K562 (cell line): Measurements from ENCODE around the gene ANXA9. TPM values are rescaled to one million over a fixed set of nuclear protein-coding genes. Genes with fewer than 3 reads are reported as not detected.

Experiments used
- ATAC-seq: fragments of 200-7000 bp; cut with Tn5 transposase; 3 replicates; pipeline ENCODE4 v1.9.1; 2020; ENCODE audit warnings: moderate library complexity
- BruUV-seq: library from RNA; stranded (reverse); fragments of 400-500 nt; replicated peaks from 2 replicates; lab custom pipeline; 2021; lab: Mats Ljungman, UMichigan
- CTCF ChIA-PET: fragments of 300-600 bp; formaldehyde crosslinking; extraction: SDS; loops from one replicate; lab custom pipeline; 2021; ENCODE audit warnings: low intra/inter-chr PET ratio; lab: Yijun Ruan, JAX
- POLR2A ChIA-PET: fragments of 300-600, 350-650 bp; sonication (Branson Sonifier 250); formaldehyde crosslinking; extraction: SDS; loops from one replicate; lab custom pipeline; 2021; ENCODE audit warnings: antibody characterized with exemption, inconsistent platforms; lab: Yijun Ruan, JAX
- DNase-seq, 4 experiments: peaks; one replicate each; pipeline versions ENCODE4 v3.0.0 to v3.0.0-alpha.2; 2011 to 2018; ENCODE audit warnings: low spot score in 3 of 4, mixed read lengths in 3 of 4; ENCODE audit errors: extremely low read depth in 1 of 4
- FAIRE-seq: peaks from 2 replicates; lab custom pipeline; 2011; peaks lifted over from hg19 to GRCh38; lab: Jason Lieb, UNC
- H2AFZ ChIP-seq: 2 replicates; pipeline ENCODE4 v1.6.0; 2011; ENCODE audit warnings: low read depth, low read length, control low read depth, inconsistent platforms
- H3K27ac ChIP-seq: fragments of 200-600 bp; 3 replicates; pipeline ENCODE4 v1.8.0; 2011; ENCODE audit warnings: low read depth, mild to moderate bottlenecking, control low read depth, inconsistent platforms, low read length, moderate library complexity, mixed read lengths; ENCODE audit errors: extremely low read depth
- H3K27me3 ChIP-seq, 2 experiments: fragments of 300-600 bp in 1 of 2; 2 replicates in 1 of 2; 3 replicates in 1 of 2; pipeline versions ENCODE4 v1.6.0 to v1.8.0; 2011; ENCODE audit warnings: inconsistent platforms in 2 of 2, low read length in 2 of 2, mild to moderate bottlenecking in 1 of 2, mixed read lengths in 1 of 2, moderate library complexity in 1 of 2; ENCODE audit not compliant: control insufficient read depth in 2 of 2, insufficient read depth in 2 of 2
- H3K36me3 ChIP-seq: fragments of 300-600 bp; 3 replicates; pipeline ENCODE4 v1.8.0; 2011; ENCODE audit warnings: mild to moderate bottlenecking, low read length, inconsistent platforms; ENCODE audit not compliant: control insufficient read depth, insufficient read depth
- H3K4me1 ChIP-seq, 2 experiments: fragments of 200-600 bp in 1 of 2; replicated peaks in 1 of 2; 2 replicates in 1 of 2; 3 replicates in 1 of 2; pipeline versions ENCODE4 v1.5.1 to v1.8.0; 2011; ENCODE audit warnings: inconsistent platforms in 2 of 2, low read length in 2 of 2, mild to moderate bottlenecking in 1 of 2, mixed read lengths in 1 of 2, moderate library complexity in 1 of 2; ENCODE audit not compliant: control insufficient read depth in 2 of 2, insufficient read depth in 2 of 2
- H3K4me2 ChIP-seq: 2 replicates; pipeline ENCODE4 v1.6.1; 2011; ENCODE audit warnings: low read length, control low read depth, inconsistent platforms, mixed read lengths; ENCODE audit not compliant: insufficient read depth
- H3K4me3 ChIP-seq: fragments of 200-600 bp; sonication (generic), shearing (Covaris generic); 2 replicates; pipeline ENCODE4 v1.5.1; 2016; ENCODE audit warnings: control low read depth, inconsistent platforms
- H3K79me2 ChIP-seq: fragments of 200-600 bp; 3 replicates; pipeline ENCODE4 v1.8.0; 2011; ENCODE audit warnings: low read length, inconsistent platforms; ENCODE audit not compliant: control insufficient read depth, insufficient read depth
- H3K9ac ChIP-seq, 2 experiments: 2 replicates each; pipeline versions ENCODE4 v1.6.0 to v1.6.1; 2011; ENCODE audit warnings: low read depth in 2 of 2, low read length in 2 of 2, control low read depth in 1 of 2, inconsistent platforms in 1 of 2, mild to moderate bottlenecking in 1 of 2, mixed read lengths in 1 of 2; ENCODE audit not compliant: insufficient read depth in 1 of 2
- H3K9me1 ChIP-seq: one replicate; pipeline ENCODE4 v1.6.0; 2011; ENCODE audit warnings: inconsistent platforms, mild to moderate bottlenecking, low read length, moderate library complexity; ENCODE audit not compliant: control insufficient read depth, insufficient read depth
- H3K9me3 ChIP-seq: replicated peaks from 2 replicates; pipeline ENCODE4 v1.5.1; 2011; ENCODE audit warnings: low read depth, low read length, inconsistent platforms; ENCODE audit not compliant: control insufficient read depth, insufficient read depth
- H4K20me1 ChIP-seq: replicated peaks from 2 replicates; pipeline ENCODE4 v1.6.1; 2011; ENCODE audit warnings: low read length, inconsistent platforms, mixed read lengths; ENCODE audit not compliant: control insufficient read depth, insufficient read depth
- ARID1B ChIP-seq: fragments of 450-650 bp; IDR thresholded peaks from 2 replicates; pipeline ENCODE4 v1.6.1; 2016; ENCODE audit warnings: antibody characterized with exemption, mild to moderate bottlenecking, inconsistent platforms
- CBFB ChIP-seq: sonication (generic); formaldehyde crosslinking; IDR thresholded peaks from 2 replicates; pipeline ENCODE4 v1.4.0; 2020; ENCODE audit warnings: mild to moderate bottlenecking, missing genetic modification reagents
- CREM ChIP-seq: IDR thresholded peaks from 2 replicates; pipeline ENCODE4 v1.6.1; 2014; ENCODE audit warnings: antibody characterized with exemption, low read depth
- MAFF ChIP-seq: IDR thresholded peaks from 2 replicates; pipeline ENCODE4 v1.6.1; 2012; ENCODE audit warnings: low read length, improper control_type of control experiment
- NFE2L1 ChIP-seq: fragments of 450-650 bp; IDR thresholded peaks from 2 replicates; pipeline ENCODE4 v1.6.1; 2016; ENCODE audit warnings: missing genetic modification characterization, low read depth, mild to moderate bottlenecking, missing compliant biosample characterization, moderate library complexity, borderline replicate concordance
- PCBP2 ChIP-seq: fragments of 200-400 bp; formaldehyde crosslinking; IDR thresholded peaks from 2 replicates; pipeline ENCODE4 v1.6.1; 2018; ENCODE audit warnings: low read length, low read depth, mild to moderate bottlenecking, moderate library complexity; ENCODE audit not compliant: poor library complexity, severe bottlenecking
- POLR2G ChIP-seq: fragments of 200-400 bp; formaldehyde crosslinking; IDR thresholded peaks from 2 replicates; pipeline ENCODE4 v1.6.1; 2017; ENCODE audit warnings: low read depth, mild to moderate bottlenecking, antibody characterized with exemption, low read length, moderate library complexity
- RHOXF2B ChIP-seq: fragments of 250-450 bp; sonication (Bioruptor Pico); conservative IDR thresholded peaks from 2 replicates; pipeline ENCODE4 v1.5.1; 2021
- SMARCA4 ChIP-seq: fragments of 450-650 bp; IDR thresholded peaks from 2 replicates; pipeline ENCODE4 v1.6.1; 2016
- TAF1 ChIP-seq: IDR thresholded peaks from 2 replicates; pipeline ENCODE4 v1.6.1; 2011; ENCODE audit warnings: mild to moderate bottlenecking, low read length, moderate library complexity; ENCODE audit not compliant: insufficient read depth, control insufficient read depth, severe bottlenecking; ENCODE audit errors: extremely low read depth
- WGBS: fragments of 100-300 bp; shearing (Covaris generic); methylation state at CpG from one replicate; pipeline ENCODE4 v1.1.6; 2016; ENCODE audit warnings: low coverage, mixed read lengths; ENCODE audit not compliant: insufficient coverage; ENCODE audit errors: missing lambda C conversion rate; 5-methylcytosine and 5-hydroxymethylcytosine counted together
- in situ Hi-C: fragments of 300-500 bp; cut with MboI; formaldehyde crosslinking; loops from 4 replicates; pipeline ENCODE4 v1.15.0; 2018; ENCODE audit warnings: inconsistent platforms, mixed read lengths
- intact Hi-C: fragments of 100-400 bp; cut with micrococcal nuclease; formaldehyde crosslinking; loops from 2 replicates; pipeline ENCODE4 v1.14.2; 2022
- polyA plus RNA-seq, 8 experiments: library from polyadenylated mRNA; depleted of rRNA in 4 of 8; stranded (reverse) in 5 of 8; unstranded in 3 of 8; fragments of >200 nt; fragmentation: Nextera tagmentation in 2 of 8; fragmentation: Illumina TruSeq in 1 of 8; extraction: Ambion mirVana in 2 of 8; extraction: Trizol in 1 of 8; gene quantifications; 2 replicates each; pipeline versions ENCODE4 v1.2.1 to v1.2.3, GENCODE V29; 2011 to 2014; ENCODE audit warnings: inconsistent platforms in 1 of 8, missing spikeins in 1 of 8
- total RNA-seq, 7 experiments: library from RNA; depleted of rRNA in 6 of 7; stranded (reverse); fragments of >200 nt in 6 of 7; fragmentation: Illumina TruSeq in 2 of 7; extraction: Trizol in 2 of 7; gene quantifications; 2 replicates each; pipeline versions ENCODE4 v1.2.1 to v1.2.3, GENCODE V29; 2011 to 2021; ENCODE audit warnings: low replicate concordance in 1 of 7
- TF ChIP-seq, protein P1 (sequence below): sonication (generic); formaldehyde crosslinking; IDR thresholded peaks from 2 replicates; pipeline ENCODE4 v1.8.0; 2022; ENCODE audit warnings: missing genetic modification reagents, mild to moderate bottlenecking, moderate library complexity, borderline replicate concordance
- TF ChIP-seq, protein P2 (sequence below): sonication (generic); formaldehyde crosslinking; IDR thresholded peaks from 2 replicates; pipeline ENCODE4 v1.8.0; 2022; ENCODE audit warnings: mild to moderate bottlenecking, missing genetic modification reagents
- TF ChIP-seq, protein P3 (sequence below): fragments of 250-450 bp; sonication (Bioruptor Pico); IDR thresholded peaks from 2 replicates; pipeline ENCODE4 v1.5.0; 2021

ANXA9 gene
- total and polyA plus RNA-seq, 9 of the 15 experiments (the other 6 are each of a cell fraction or from before 2014, with no cell fraction given) = 0.24 to 1.6 (median 0.57) TPM

DNA sequence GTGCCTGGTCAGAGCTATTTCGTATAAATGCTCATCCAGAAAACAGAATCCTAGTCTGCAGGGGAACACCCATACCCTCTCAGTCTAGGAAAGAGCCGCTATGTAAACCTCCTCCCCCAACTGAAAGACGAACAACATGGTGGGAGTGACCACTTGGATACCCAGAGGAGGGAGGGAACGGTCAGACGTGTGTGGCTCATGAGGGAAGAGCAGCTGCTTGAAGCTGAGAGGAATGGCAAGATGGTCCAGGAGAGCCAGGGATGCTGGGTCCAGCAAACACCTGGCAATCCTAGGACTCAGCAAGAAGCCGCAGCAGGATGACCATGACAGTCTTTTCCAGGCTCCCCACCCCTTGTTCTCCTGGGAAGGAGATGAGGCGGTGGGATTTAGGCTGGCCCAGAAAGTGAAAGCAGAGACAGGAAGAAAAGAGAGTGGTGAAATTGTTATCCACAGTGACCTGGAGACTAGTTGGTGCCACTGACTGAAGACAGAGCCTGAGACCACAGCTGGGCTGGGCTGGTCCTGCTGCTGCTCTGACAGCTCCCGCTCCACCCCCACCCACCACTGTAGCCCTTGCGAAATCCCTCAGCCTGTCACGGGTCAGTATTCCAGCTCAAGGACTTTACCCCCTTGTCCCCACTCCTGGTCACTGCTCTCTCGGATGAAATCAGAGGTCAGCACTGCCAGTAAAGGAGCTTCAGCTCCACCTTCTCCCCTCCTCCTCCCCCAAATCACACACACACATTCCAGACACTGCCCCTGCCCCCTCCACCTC is 11.1 kb upstream of the ANXA9 start (continued):
- TF ChIP-seq POLR2G = 0 out of 2 replicates have a peak, but pooled peaks have one; percentile 18
- TF ChIP-seq, protein P1, sequence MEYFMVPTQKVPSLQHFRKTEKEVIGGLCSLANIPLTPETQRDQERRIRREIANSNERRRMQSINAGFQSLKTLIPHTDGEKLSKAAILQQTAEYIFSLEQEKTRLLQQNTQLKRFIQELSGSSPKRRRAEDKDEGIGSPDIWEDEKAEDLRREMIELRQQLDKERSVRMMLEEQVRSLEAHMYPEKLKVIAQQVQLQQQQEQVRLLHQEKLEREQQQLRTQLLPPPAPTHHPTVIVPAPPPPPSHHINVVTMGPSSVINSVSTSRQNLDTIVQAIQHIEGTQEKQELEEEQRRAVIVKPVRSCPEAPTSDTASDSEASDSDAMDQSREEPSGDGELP = peak; percentile 35; the same call in 1 of the 2 replicates
- TF ChIP-seq, protein P2, sequence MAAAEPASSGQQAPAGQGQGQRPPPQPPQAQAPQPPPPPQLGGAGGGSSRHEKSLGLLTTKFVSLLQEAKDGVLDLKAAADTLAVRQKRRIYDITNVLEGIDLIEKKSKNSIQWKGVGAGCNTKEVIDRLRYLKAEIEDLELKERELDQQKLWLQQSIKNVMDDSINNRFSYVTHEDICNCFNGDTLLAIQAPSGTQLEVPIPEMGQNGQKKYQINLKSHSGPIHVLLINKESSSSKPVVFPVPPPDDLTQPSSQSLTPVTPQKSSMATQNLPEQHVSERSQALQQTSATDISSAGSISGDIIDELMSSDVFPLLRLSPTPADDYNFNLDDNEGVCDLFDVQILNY (CRISPR knock-in tag) = no peak

DNA sequence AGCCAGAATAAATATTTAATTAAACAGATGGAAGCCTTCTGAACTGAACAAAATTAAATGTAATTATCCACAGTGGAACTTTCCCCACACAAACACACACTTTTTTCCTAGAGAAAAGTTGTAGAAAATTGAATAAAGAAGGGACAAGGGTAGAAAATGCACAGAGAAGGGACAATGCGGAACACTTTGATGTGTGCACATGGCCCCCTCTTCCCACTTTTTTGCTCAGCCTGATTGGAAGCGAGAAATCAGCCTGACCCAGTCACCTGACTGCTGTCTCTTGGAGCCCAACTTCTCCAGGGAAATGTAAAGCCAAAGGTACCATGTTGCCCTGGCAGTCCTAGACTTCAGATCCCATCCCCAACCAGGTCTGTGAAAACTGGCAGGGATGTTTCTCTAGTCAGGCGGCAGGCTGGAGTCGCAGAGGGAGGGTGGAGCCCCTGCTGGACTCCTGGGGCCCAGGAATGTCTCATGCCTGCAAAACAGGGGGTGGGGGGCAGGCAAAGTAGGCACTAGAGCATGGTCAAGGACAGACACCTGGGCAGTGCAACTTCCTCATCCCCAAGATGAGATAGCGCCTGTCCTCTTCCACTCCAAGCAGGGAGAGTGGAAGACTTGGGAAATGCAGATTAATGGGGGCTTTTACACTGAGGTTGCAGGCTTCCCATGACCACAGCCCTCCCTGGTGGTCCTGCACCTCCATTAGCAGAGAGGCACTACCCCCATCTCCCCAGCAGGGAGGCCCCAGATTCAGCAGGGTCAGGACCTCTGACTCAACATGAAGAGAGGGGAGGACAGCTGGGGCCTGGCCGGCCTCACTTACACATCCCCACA is 10.3 kb upstream of the ANXA9 start:
- 33% methylated on average over 6 of the region's 6 CpGs for WGBS
- ChIA-PET POLR2A (interaction anchor here (0.7 to 7.5 kb wide), 6 partner anchors 9 to 392 kb away, joined by 3 to 64 read pairs (median 4); partner anchors contain the start of genes ANXA9 and MCL1), CTCF (no interaction called here)
- no peak overlapping the region for H2AFZ ChIP-seq
- peak overlapping the region; percentile 92 for H3K4me2 ChIP-seq
- H4K20me1 ChIP-seq = peaks cover 34% of the 10 kb centered on the region
- H3K27ac ChIP-seq = no peak overlapping the region; the same call in 1 of the 3 replicates
- peaks cover 85% of the 10 kb centered on the region for H3K79me2 ChIP-seq
- no TSS peak for BruUV-seq
- DNase-seq = peak in 3 of 4 experiments; percentile 45 to 71 (median 57)
- H3K4me3 ChIP-seq = peak overlapping the region; percentile 63
- peaks cover 5% of the 10 kb centered on the region for H3K9me1 ChIP-seq
- peak; percentile 32 for FAIRE-seq
- intact Hi-C loops (loop anchor here (10.0 kb wide), 1 partner anchor 357 kb away; no protein-coding TSS in a partner anchor), in situ Hi-C loops (no loop called here)
- peaks cover 35 to 54% of the 10 kb centered on the region in 2 experiments for H3K4me1 ChIP-seq
- no peaks in the 10 kb centered on the region for H3K27me3 ChIP-seq
- H3K36me3 ChIP-seq = peaks cover 58% of the 10 kb centered on the region; the same call in 2 of the 3 replicates
- ATAC-seq = peak; percentile 24
- H3K9ac ChIP-seq = peak overlapping the region; percentile 88 to 93; a peak in 3 of 4 replicates
- H3K9me3 ChIP-seq = no peaks in the 10 kb centered on the region
- TF ChIP-seq NFE2L1 (tag) (no peak), MAFF (no peak), RHOXF2B (CRISPR knock-in tag) (no peak), CBFB (CRISPR knock-in tag) (no peak), ARID1B (peak; percentile 27; the same call in 1 of the 2 replicates), PCBP2 (no peak), CREM (peak; percentile 5; the same call in 1 of the 2 replicates), TAF1 (no peak), SMARCA4 (no peak)
- TF ChIP-seq, protein P1 = peak; percentile 76; the same call in 1 of the 2 replicates
- TF ChIP-seq, protein P3, sequence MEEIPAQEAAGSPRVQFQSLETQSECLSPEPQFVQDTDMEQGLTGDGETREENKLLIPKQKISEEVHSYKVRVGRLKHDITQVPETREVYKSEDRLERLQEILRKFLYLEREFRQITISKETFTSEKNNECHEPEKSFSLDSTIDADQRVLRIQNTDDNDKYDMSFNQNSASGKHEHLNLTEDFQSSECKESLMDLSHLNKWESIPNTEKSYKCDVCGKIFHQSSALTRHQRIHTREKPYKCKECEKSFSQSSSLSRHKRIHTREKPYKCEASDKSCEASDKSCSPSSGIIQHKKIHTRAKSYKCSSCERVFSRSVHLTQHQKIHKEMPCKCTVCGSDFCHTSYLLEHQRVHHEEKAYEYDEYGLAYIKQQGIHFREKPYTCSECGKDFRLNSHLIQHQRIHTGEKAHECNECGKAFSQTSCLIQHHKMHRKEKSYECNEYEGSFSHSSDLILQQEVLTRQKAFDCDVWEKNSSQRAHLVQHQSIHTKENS (CRISPR knock-in tag) = no peak
